Fibroblast of mammary gland (primary cell): Measurements from ENCODE around the gene C2orf80.

ENCODE experiments used
- DNase-seq: peaks from one replicate; pipeline ENCODE4 v3.0.0-alpha.2; 2010; ENCODE audit warnings: low read depth
- H3K4me3 ChIP-seq: 2 replicates; pipeline ENCODE4 v1.5.1; 2011; ENCODE audit warnings: low read depth, mild to moderate bottlenecking, low read length, moderate library complexity; ENCODE audit not compliant: control insufficient read depth
- TF ChIP-seq, protein P1 (sequence below): conservative IDR thresholded peaks from 2 replicates; pipeline ENCODE4 v1.5.1; 2011; ENCODE audit warnings: low read depth, low read length, inconsistent platforms; ENCODE audit not compliant: control insufficient read depth, insufficient read depth

The C2orf80 gene

DNA sequence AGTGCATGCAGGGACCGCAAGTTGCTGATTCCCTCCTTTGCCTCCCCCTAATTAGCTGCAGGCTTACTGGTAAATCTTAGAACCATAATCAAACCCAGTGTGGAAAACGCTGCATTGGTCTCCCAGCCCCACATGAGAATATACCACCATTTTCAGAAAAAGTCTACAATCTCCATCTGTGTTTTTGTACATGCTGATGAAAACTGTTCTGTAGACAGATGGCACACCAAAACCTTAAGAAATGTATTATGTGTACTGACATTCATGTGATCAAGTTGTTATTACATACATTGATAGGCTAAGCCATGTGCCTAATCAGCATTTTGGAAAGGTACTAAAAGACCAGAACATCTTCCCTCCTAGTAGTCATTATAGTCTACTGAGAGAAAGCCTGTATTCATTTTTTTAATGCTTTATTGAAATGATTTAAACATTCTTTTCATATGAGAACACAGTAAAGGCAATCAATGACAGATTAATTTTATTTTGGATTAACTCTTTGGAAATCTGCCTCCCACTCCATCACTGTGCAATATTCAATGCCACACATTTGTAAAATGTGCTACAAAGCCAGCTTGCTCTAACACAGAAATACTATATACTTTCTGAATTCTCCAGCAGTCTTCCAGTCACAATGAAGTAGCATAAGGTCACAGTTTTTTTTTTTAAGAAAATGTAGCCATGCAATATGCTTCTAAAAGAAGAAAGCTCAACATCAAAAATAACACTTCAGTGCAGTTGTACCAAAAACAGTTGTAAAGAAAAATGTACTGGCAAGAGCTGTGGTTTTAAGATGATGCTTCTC, 24.7 kb downstream of the C2orf80 start:
- H3K4me3 ChIP-seq, result no peak overlapping the region
- TF ChIP-seq, protein P1, sequence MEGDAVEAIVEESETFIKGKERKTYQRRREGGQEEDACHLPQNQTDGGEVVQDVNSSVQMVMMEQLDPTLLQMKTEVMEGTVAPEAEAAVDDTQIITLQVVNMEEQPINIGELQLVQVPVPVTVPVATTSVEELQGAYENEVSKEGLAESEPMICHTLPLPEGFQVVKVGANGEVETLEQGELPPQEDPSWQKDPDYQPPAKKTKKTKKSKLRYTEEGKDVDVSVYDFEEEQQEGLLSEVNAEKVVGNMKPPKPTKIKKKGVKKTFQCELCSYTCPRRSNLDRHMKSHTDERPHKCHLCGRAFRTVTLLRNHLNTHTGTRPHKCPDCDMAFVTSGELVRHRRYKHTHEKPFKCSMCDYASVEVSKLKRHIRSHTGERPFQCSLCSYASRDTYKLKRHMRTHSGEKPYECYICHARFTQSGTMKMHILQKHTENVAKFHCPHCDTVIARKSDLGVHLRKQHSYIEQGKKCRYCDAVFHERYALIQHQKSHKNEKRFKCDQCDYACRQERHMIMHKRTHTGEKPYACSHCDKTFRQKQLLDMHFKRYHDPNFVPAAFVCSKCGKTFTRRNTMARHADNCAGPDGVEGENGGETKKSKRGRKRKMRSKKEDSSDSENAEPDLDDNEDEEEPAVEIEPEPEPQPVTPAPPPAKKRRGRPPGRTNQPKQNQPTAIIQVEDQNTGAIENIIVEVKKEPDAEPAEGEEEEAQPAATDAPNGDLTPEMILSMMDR, result no peak
- DNase-seq, result no peak

DNA sequence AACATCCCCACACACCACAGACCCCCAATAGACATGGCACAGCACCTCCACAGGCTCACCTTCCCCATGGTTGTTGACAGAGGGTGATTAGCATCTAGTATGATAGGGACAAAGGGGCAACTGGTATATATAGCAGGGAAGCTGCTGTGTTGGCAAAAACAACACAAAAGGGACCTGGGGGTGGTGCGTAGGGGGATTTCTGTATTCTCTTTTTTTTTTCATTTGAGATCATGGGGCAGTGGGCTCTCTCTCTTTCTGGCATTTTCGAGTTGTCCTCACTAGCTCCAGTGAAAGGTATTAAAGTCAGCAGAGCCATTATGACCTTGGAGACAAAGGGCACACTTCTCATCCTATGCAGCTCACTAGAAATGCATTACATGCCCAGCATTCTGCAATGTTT, 26.3 kb downstream of the C2orf80 start, which contains the start of gene CRYGA:
CRYGA (minus strand) TSS at position 101 of the 400 bp plus-strand sequence; CDS start at position 68, 33 bp downstream.
- H3K4me3 ChIP-seq, result no peak within 1 kb of the TSS
- TF ChIP-seq, protein P1, result no peak

DNA sequence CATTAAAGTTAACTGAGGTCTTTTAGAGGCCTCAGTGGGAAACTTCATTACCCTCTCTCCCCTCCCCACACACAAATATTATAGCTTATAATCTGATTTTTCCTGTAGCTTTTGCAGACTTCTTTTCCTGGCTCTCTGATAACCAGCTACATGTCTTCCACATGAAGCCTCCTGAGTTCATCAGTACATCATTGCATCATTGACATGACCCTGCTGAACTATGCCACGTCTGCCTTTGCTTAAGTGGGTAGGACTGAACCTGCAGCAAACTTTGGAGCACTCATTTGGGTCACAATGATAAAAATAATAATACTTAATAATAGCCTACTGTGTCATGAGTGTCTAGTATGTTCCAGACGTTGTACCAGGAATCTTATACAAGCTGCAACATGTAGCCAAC, 33.4 kb downstream of the C2orf80 start:
- H3K4me3 ChIP-seq, result no peak overlapping the region
- DNase-seq, result no peak
- TF ChIP-seq, protein P1, result no peak

More for the DNA sequence above, 26.3 kb downstream of the C2orf80 start, which contains the start of gene CRYGA:
- DNase-seq, result no peak

DNA sequence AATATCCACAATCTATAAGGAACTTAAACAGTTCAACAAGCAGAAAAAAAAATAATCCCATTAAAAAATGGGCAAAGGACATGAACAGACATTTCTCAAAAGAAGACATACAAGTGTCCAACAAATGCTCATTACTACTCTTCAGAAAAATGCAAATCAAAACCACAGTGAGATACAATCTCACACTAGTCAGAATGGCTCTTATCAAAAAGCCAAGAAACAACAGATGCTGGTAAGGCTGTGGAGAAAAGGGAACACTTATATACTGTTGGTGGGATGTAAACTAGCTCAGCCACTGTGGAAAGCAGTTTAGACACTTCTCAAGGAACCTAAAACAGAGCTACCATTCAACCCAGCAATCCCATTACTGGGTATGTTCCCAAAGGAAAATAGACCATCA, 36.7 kb downstream of the C2orf80 start:
- H3K4me3 ChIP-seq, result no peak overlapping the region
- TF ChIP-seq, protein P1, result no peak
- no peak for DNase-seq

DNA sequence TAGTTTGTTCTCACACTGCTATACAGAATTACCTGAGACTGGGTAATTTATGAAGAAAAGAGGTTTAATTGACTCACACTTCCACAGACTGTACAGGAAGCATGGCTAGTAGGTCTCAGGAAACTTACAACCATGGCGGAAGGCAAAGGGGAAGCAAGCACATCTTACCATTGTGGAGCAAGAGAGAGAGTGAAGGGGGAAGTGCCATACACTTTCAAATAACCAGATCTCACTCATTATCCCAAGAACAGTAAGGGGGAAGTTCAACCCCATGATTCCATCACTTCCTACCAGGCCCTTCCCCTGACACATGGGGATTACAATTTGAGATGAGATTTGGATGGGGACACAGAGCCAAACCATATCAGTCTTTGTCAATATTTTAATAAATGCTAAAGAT, 38.9 kb downstream of the C2orf80 start:
- DNase-seq, result no peak
- no peak overlapping the region for H3K4me3 ChIP-seq
- TF ChIP-seq, protein P1, result no peak

DNA sequence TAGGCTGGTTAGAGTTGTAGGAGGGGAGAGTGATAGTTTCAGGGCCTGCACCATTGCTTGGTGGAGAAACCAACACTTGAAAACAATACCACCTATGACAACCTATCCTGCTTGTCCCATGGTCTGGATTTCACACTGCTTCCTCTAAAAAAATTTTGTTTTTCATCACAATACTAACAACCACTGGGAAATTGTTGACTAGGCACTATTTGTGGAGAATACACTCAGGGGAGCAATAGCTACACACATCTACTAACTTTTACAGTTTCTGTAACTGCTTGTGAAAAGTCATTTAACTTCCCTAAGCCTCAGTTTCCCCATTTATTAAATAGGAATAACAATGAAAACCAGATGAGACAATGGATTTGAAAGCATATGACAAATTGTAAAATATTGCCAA, 39.7 kb downstream of the C2orf80 start:
- DNase-seq, result no peak
- H3K4me3 ChIP-seq, result no peak overlapping the region
- TF ChIP-seq, protein P1, result no peak
